OCI-LY1 (cell line): Measurements from ENCODE around the gene RAB3GAP2.

Experiments used
- CTCF ChIP-seq: fragments of 200-600 bp; sonication (generic), shearing (Covaris generic); IDR thresholded peaks from 2 replicates; pipeline ENCODE4 v1.5.1; 2017; ENCODE audit warnings: mild to moderate bottlenecking, antibody characterized with exemption, low read length, moderate library complexity, mixed read lengths
- EZH2 ChIP-seq: fragments of 200-600 bp; sonication (generic), shearing (Covaris generic); IDR thresholded peaks from 2 replicates; pipeline ENCODE4 v1.8.0; 2017; ENCODE audit warnings: borderline replicate concordance, mixed run types, mild to moderate bottlenecking, antibody characterized with exemption, low read length, moderate library complexity, mixed read lengths

DNA sequence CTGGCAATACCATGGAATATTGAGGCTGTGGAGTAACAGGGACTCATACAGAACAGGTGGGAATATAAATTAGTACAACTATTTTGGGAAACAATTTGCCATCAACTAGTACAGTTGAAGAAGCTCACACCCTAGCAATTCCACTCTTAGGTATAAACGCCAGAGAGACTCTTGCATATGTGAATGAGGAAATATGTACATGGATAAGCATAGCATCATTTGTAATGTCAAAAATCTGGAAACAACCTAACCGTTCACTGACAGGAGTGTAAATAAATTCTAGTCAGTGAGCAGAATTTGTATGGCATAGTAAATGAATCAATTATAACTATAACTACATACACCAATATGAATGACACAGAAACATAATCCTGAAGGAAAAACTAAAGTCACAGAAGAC, 83.7 kb downstream of the RAB3GAP2 start:
- TF ChIP-seq CTCF = no peak
- TF ChIP-seq EZH2 = no peak
